Activated CD4-positive, alpha-beta T cell treated with anti-CD3 and anti-CD28 coated beads for 24 hours (primary cell): ENCODE data around the gene EEF2K.
A peak's percentile ranks its signal among the peaks of the same experiment; 100 is the strongest.
"Not testable (repeated sequence)": the region's sequence is repeated elsewhere in the genome, so short reads cannot be mapped to it uniquely, and the experiment has no call there.

ENCODE experiments used
- DNase-seq, 2 donors: peaks; one replicate each; pipeline ENCODE4 v3.0.0-alpha.2; 2020; ENCODE audit warnings: low read depth in 2 of 2

EEF2K gene

DNA sequence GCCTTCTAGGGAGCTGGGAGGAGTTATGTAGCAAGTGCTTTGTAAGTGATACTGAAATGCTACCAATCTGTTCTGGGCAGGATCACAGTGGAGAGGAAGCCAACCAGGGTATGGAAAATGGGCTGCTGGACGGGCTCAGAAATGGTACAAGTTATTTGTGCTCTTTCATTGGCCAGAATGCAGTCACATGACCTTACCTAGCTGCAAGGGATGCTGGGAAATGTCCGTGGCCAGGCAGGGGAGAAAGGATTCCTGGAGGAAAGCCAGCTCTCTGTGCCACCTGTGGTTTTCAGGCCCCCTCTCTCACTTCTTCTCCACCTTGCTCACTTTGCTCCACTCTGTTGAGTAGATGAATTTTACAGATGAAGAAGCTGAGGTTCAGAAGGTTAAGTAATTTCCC, 4.8 kb downstream of the EEF2K start:
- no peak for DNase-seq

DNA sequence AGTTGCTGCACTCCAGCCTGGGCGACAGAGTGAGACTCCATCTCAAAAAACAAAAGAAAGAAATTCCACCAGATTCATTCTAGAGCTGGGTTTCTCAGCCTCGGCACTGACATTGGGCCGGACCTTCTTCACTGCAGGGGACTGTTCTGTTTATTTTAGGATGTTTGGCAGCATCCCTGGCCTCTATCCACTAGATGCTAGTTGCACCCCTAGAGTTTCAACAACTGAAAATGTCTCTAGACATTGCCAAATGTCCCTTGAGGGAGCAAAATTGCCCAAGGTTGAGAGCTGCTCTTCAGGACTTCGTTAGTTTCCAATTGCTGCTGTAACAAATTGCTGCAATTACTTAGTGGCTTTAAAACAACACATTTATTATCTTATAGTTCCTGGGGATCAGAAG, 7.2 kb downstream of the EEF2K start:
- DNase-seq: no peak

- DNase-seq: no peak
Observed at GRCh38 chr16:22213801-22214200, 7.7 kb downstream of the EEF2K start.

- no peak for DNase-seq
Observed at GRCh38 chr16:22214402-22214801, 8.3 kb downstream of the EEF2K start.

DNA sequence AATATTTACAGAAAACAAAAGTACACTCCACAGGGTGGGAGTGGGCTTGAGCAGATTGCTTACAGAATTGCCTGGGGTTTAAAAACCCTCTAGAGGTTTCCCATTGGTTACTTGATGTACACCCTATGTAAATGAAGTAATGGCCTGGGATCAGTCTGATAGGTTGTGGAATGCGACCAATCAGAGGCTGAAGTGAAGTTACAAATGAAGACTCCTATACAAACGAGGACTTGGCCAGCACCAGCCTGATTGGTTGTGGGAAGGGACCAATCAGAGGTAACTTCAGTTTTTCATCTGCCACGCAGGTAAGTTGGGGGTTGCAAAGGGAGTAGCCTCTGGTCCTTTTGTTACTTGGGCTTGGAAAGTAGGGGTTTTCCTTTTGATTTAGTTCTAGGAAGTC, 8.8 kb downstream of the EEF2K start:
- no peak for DNase-seq

DNA sequence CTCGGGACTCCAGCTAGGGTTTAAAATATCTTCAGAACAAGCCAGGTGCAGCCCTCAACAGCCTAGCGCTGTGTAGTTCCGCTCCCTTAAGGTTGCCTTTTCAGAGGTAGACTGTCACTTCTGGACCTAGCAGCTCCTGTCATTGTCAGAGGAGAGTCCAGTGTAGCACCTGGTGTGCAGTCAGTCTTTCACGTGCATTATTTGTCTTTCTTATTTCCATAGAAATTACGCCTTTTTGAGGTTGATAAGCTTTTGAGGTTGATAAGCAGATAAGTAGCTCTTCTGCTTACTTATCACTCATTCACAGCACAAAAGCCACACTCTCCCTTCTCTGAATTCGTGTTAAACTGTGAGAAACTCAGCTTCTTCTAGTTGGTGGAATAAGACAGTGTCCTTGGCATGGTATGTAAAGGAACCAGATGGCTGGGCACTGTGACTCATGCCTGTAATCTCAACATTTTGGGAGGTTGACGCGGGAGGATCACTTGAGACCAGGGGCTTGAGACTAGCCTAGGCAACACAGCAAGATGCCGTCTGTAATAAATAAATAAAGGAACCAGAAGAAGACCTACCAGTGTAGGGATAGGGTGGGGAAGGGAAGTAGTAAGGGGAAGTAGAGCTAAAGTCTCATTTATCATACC, 10.2 kb downstream of the EEF2K start:
- DNase-seq: no peak

- not testable (repeated sequence) for DNase-seq
Observed at GRCh38 chr16:22216832-22217225, 10.8 kb downstream of the EEF2K start.

- no peak for DNase-seq
Observed at GRCh38 chr16:22217890-22218730, 12.0 kb downstream of the EEF2K start.

GRCh38 chr16:22219389-22220068, 13.5 kb downstream of the EEF2K start:
- DNase-seq: no peak

GRCh38 chr16:22220069-22220440, 14.0 kb downstream of the EEF2K start:
- DNase-seq: no peak

GRCh38 chr16:22220714-22221113, 14.6 kb downstream of the EEF2K start:
- no peak for DNase-seq

GRCh38 chr16:22222006-22222405, 15.9 kb downstream of the EEF2K start:
- DNase-seq: no peak

DNA sequence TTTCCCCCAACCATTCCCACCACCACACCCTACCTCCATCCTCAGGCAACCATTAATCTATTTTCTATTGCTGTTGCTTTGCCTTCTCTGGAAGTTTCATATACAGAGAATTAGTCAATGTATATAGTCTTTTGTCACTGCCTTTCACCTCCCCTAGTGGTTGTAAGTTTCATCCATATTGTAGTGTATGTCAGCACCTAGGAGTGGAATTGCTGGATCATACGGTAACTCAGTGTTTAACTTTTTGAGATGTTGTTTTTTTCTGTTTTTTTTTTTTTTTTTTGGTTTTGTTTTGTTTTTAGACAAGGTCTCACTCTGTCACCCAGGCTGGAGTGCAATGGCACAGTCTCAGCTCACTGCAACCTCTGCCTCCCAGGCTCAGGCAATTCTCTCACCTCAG, 16.9 kb downstream of the EEF2K start:
- DNase-seq: no peak

DNA sequence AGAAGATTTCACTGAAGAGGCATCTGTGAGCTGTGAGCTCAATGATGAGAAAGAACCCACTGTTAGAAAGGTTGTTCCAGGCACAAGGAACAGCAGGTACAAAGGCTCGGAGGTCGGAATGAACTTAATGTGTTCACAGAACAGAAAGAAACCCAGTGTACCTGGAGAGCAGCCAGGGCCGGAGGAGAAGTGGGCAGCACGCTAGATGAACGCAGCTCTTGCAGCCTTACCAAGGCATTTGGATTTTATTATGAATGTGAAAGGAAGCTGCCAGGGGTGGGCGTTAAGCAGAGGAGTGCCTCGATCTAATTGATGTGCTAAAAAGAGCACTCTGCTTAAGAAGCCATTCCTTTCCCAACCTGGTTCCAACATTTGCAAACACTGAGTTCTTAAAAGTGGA, 19.0 kb downstream of the EEF2K start:
- DNase-seq: no peak

DNA sequence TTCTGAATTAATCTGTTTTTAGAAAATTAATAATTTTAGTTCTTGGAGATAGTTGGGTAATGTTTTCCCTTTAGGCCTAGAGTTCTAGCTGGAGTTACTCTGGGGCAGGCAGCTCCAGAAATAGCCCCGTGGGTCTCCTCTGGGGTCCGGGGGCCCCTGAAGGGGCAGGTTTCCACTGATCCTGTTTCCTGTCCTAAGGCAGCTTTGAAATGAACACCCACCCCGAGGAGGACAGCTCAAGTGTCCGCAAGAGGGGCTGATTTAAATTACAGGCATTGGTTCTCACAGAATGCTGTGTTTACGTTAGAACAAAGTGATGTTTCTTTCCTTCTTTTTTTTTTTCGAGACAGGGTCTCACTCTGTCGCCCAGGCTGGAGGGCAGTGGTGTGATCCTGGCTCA, 23.8 kb downstream of the EEF2K start:
- no peak for DNase-seq

DNA sequence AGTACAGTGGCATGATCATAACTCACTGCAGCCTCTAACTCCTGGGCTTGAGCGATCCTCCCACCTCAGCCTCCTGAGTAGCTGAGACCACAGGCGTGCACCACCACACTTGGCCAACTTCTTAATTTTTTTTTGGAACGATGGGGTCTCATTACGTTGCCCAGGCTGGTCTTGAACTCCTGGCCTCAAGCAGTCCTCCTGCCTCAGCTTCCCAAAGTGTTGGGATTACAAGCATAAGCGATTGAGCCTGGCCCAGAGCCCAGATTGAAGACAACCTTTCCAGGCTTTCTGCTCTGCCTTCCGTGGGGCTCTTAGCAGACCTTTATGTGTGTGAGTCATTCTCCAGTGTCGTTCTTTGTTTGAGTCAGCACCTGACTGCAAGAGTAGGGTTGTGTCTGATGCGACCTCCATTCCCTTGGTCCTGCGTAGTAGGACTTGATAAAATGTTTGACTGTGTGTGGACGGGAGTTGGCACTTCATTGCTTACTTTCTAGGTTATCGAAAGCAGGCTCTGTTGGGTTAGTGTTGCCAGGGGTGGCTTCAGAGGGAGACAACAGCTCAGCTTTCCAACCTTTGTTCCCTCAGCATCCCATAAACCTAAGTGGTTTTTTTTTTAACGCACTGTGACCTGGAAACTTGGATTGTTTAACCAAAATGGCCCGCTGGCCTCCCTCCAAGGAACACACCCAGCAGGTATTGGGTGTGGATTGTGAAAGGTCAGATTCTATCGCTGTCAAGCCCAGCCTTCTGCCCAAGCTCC, 26.4 kb downstream of the EEF2K start:
- DNase-seq: peak in 1 of 2 donors; percentile 7

- DNase-seq: no peak
Observed at GRCh38 chr16:22233037-22233372, 26.9 kb downstream of the EEF2K start.

GRCh38 chr16:22235839-22236745, 30.0 kb downstream of the EEF2K start:
- no peak for DNase-seq

- DNase-seq: no peak
Observed at GRCh38 chr16:22239131-22239805, 33.2 kb downstream of the EEF2K start.

DNA sequence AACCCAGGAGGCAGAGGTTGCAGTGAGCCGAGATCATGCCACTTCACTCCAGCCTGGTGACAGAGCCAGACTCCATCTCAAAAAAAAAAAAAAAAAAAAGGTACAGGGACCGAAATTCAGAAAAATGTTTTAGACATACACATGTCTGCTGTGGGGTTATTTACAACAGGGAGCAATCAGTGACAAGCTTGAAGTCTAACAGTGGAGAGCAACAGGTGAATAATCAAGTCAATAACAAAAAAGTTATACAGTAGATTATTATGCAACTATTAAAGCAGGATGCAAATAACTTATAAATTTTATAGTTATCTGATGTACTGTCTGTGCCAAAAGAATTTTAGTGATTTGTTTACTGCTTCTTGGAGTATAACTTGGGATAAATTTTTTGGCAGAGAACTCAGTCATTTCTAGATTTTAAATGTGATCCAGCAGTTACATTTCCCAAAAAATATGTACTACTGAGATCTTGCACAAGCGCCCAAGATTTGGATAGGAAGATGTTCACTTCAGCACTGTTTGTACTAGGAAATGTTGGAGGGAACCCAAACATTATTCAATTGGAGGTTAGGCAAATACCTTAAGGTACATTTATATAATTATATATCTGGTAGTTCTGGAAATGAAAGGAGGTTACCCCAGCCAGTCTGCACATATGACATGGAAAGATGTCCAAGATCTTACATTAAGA, 34.1 kb downstream of the EEF2K start:
- DNase-seq: no peak
